ENCODE data around the gene CDK14.

Gene CDK14

DNA sequence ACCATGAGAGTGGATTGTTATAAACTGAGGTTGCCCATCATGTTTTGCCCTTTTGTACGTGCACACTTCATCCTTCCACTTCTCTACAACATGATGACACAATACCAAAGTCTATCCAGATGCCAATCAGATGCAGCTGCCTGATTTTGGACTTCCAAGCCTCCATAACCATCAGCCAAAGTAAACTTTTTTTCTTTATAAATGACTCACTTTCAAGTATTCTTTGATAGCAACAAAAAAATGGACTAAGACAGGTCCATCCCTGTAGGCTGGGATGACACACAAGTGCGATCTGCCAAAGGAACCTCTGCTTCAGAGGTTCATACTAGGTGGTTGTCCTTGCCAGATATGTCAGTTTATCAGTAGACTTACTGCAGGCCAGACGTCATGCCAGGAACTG lies 347.9 kb downstream of the CDK14 start:
- TF ChIP-seq, protein P1, sequence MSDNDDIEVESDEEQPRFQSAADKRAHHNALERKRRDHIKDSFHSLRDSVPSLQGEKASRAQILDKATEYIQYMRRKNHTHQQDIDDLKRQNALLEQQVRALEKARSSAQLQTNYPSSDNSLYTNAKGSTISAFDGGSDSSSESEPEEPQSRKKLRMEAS (IDR thresholded peaks at IDR 0.05): no peak
- no peak for TF ChIP-seq FOXM1 (IDR thresholded peaks at IDR 0.05; ENCODE audit: borderline replicate concordance, low read depth)
- TF ChIP-seq TAF1 (IDR thresholded peaks at IDR 0.05; ENCODE audit: low read depth): no peak
- TF ChIP-seq ZBTB7A (IDR thresholded peaks at IDR 0.05; ENCODE audit: low read depth): no peak
- no peak for TF ChIP-seq EGR1 (IDR thresholded peaks at IDR 0.05)
- TF ChIP-seq EP300 (IDR thresholded peaks at IDR 0.05; ENCODE audit: borderline replicate concordance): no peak
- no peak for TF ChIP-seq CREB1 (IDR thresholded peaks at IDR 0.05; ENCODE audit: low read depth)
- TF ChIP-seq YY1 (IDR thresholded peaks at IDR 0.05; ENCODE audit: low read depth): no peak
- no peak for TF ChIP-seq CEBPB (IDR thresholded peaks at IDR 0.05)
- TF ChIP-seq RAD21 (IDR thresholded peaks at IDR 0.05; ENCODE audit: low read depth): no peak
- no peak for TF ChIP-seq NFIC (IDR thresholded peaks at IDR 0.05)
- TF ChIP-seq, protein P2, sequence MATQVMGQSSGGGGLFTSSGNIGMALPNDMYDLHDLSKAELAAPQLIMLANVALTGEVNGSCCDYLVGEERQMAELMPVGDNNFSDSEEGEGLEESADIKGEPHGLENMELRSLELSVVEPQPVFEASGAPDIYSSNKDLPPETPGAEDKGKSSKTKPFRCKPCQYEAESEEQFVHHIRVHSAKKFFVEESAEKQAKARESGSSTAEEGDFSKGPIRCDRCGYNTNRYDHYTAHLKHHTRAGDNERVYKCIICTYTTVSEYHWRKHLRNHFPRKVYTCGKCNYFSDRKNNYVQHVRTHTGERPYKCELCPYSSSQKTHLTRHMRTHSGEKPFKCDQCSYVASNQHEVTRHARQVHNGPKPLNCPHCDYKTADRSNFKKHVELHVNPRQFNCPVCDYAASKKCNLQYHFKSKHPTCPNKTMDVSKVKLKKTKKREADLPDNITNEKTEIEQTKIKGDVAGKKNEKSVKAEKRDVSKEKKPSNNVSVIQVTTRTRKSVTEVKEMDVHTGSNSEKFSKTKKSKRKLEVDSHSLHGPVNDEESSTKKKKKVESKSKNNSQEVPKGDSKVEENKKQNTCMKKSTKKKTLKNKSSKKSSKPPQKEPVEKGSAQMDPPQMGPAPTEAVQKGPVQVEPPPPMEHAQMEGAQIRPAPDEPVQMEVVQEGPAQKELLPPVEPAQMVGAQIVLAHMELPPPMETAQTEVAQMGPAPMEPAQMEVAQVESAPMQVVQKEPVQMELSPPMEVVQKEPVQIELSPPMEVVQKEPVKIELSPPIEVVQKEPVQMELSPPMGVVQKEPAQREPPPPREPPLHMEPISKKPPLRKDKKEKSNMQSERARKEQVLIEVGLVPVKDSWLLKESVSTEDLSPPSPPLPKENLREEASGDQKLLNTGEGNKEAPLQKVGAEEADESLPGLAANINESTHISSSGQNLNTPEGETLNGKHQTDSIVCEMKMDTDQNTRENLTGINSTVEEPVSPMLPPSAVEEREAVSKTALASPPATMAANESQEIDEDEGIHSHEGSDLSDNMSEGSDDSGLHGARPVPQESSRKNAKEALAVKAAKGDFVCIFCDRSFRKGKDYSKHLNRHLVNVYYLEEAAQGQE (IDR thresholded peaks at IDR 0.05; ENCODE audit: low read depth): no peak
- TF ChIP-seq TCF12 (IDR thresholded peaks at IDR 0.05; ENCODE audit: low read depth): no peak
- TF ChIP-seq TEAD4 (IDR thresholded peaks at IDR 0.05): no peak
- TF ChIP-seq, protein P3, sequence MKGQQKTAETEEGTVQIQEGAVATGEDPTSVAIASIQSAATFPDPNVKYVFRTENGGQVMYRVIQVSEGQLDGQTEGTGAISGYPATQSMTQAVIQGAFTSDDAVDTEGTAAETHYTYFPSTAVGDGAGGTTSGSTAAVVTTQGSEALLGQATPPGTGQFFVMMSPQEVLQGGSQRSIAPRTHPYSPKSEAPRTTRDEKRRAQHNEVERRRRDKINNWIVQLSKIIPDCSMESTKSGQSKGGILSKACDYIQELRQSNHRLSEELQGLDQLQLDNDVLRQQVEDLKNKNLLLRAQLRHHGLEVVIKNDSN (IDR thresholded peaks at IDR 0.05): no peak

DNA sequence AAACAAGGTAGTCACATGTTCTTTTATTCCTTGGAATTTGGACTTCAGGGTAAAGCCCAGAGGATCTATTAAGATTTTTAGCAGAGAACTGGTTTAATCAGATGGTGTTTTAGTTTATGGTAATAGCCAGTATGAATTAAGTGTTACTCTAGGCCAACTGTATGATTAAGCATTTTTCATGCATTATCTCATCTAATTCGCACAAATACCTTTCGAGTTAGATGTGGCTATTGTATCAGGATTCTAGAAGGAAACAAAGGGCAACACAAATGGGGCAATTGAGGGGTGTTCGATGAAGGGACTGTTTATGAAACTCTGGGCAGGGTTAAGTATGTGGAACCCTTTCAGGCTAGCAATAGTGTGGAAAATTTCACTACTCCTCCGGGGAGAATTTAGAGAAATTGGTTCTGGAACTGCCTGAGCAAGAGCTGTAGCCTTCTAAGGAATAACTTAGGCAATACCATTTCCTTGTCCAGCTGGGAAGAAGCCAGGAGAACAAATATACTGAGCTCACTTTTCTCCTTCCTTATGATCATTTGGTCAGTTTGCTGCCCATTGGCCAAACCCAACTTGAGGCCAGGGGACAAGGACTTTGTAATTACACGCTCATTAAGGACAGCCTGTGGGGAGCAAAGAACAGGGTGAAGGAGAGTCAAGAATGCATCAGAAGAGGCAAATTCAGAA lies 349.1 kb downstream of the CDK14 start:
- TF ChIP-seq RAD21 (IDR thresholded peaks at IDR 0.05; ENCODE audit: low read depth) (no peak), TEAD4 (IDR thresholded peaks at IDR 0.05) (no peak)
- TF ChIP-seq, protein P3 (IDR thresholded peaks at IDR 0.05): no peak
- TF ChIP-seq, protein P2 (IDR thresholded peaks at IDR 0.05; ENCODE audit: low read depth): no peak

DNA sequence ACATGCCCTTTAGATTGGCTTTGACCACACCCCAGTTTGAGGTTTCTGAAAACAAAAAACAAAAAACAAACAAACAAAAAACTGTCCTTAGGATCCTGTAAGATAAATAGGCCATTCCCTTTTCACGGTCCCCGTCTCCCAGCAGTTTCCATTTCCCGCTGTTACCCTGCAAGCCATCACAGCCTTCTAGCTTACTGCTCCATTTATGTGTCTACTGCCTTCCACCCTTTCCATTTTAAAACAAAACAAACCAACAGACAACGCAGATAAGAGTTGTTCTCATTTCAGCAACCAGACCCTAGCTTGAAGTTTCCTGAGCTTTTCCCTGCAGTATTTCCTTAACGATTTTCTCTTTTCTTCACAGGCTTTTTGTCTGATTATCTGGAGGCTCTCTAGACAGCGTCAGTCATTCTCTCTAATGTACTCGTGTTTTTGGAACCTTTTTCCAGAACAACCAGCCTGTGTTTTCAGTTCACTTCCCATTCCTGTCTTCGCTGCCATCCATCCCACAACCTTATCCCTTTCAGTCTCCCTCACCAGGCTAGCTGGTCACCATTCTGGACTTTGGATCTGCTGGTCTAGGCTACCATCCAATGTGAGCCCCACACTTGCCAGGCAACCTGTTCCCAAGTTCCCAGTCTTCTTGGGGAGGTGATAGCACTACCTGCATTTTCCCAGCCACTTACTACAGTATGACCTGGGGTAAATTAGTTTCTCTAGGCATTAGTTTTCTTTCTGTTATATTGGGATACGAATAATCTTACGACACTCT lies 350.8 kb downstream of the CDK14 start:
- no peak for TF ChIP-seq FOXM1 (IDR thresholded peaks at IDR 0.05; ENCODE audit: borderline replicate concordance, low read depth)

DNA sequence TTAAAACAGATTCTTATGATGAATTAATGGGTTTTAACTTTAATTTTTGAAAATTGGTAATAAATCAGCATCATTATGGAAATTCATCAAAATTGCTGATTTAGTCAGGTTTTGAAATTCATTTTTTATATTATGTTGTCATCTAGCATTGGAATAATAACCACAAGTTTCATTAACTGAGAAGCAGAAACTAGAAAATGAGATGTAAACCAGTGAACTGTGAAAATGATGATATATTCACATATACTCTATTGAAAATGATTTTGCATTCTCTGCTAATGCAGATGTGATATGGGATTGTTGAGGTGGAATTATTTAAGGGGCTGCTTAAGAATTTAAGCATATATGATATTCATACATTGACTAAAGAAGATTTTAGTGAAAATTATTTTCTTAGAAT lies 352.0 kb downstream of the CDK14 start:
- no peak for TF ChIP-seq CEBPB (IDR thresholded peaks at IDR 0.05)

DNA sequence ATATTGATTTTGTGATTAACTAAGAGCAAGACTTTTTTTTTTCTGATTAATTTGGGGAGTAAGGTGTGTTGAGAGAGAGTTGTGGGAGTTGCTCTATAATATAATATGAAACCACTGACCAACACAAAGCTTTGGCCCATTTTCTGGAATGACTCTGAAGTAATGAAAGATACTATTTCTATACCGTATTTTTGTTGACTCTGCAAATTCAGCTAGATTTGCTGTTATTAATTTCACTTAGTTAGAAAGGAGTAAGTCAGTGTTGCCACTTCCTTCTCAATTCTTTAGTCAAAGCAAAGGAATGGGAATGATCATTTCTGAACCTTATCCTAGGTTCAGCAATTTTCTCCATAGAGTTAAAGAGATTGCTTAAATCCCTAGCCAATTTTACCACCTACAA lies 355.1 kb downstream of the CDK14 start:
- TF ChIP-seq TCF12 (IDR thresholded peaks at IDR 0.05; ENCODE audit: low read depth) (no peak), TAF1 (IDR thresholded peaks at IDR 0.05; ENCODE audit: low read depth) (no peak), EP300 (IDR thresholded peaks at IDR 0.05; ENCODE audit: borderline replicate concordance) (no peak)
- TF ChIP-seq, protein P2 (IDR thresholded peaks at IDR 0.05; ENCODE audit: low read depth): no peak
